OCI-LY7 (cell line): ENCODE results near the gene MAP4K1. TPM values are rescaled to one million over a fixed set of nuclear protein-coding genes. Genes with fewer than 3 reads are reported as not detected.

ENCODE experiments used
- BruUV-seq: library from RNA; stranded (reverse); fragments of 400-500 nt; replicated peaks from 2 replicates; lab custom pipeline; 2021; lab: Mats Ljungman, UMichigan
- CTCF ChIA-PET: fragments of 300-600 bp; sonication (Branson Sonifier 250); formaldehyde crosslinking; loops from one replicate; lab custom pipeline; 2022; ENCODE audit warnings: antibody characterized with exemption; ENCODE audit not compliant: unreplicated experiment; lab: Charles Lee
- POLR2A ChIA-PET: fragments of 300-600 bp; sonication (Branson Sonifier 250); formaldehyde crosslinking; loops from one replicate; lab custom pipeline; 2022; ENCODE audit warnings: antibody characterized with exemption; lab: Charles Lee
- DNase-seq: peaks from one replicate; pipeline ENCODE4 v3.0.0-alpha.2; 2015; ENCODE audit warnings: low spot score
- H2AFZ ChIP-seq: fragments of 200-600 bp; sonication (generic), shearing (Covaris generic); 2 replicates; pipeline ENCODE4 v1.6.1; 2014; ENCODE audit warnings: mild to moderate bottlenecking, antibody characterized with exemption, low read length, moderate library complexity
- H3K27ac ChIP-seq: fragments of 200-600 bp; sonication (generic); 2 replicates; pipeline ENCODE4 v1.5.1; 2014; ENCODE audit warnings: mixed run types, low read depth, mild to moderate bottlenecking, moderate library complexity, low read length, inconsistent platforms; ENCODE audit not compliant: poor library complexity, severe bottlenecking
- H3K36me3 ChIP-seq: fragments of 200-600 bp; sonication (generic); 2 replicates; pipeline ENCODE4 v1.6.1; 2014; ENCODE audit warnings: mild to moderate bottlenecking, antibody characterized with exemption, low read length, moderate library complexity, mixed read lengths; ENCODE audit not compliant: insufficient read depth
- H3K4me1 ChIP-seq: fragments of 200-600 bp; sonication (generic); 2 replicates; pipeline ENCODE4 v1.5.1; 2014; ENCODE audit warnings: mild to moderate bottlenecking, low read length; ENCODE audit not compliant: insufficient read depth, poor library complexity, severe bottlenecking
- H3K4me2 ChIP-seq: fragments of 200-600 bp; sonication (generic); 2 replicates; pipeline ENCODE4 v1.6.1; 2014; ENCODE audit warnings: mild to moderate bottlenecking, low read length
- H3K4me3 ChIP-seq: fragments of 200-600 bp; sonication (generic); 2 replicates; pipeline ENCODE4 v1.5.1; 2014; ENCODE audit warnings: mild to moderate bottlenecking, low read depth, low read length; ENCODE audit not compliant: poor library complexity, severe bottlenecking
- H3K79me2 ChIP-seq: fragments of 200-600 bp; sonication (generic); 2 replicates; pipeline ENCODE4 v1.6.1; 2016; ENCODE audit warnings: low read depth, mild to moderate bottlenecking, low read length, moderate library complexity, mixed read lengths; ENCODE audit not compliant: insufficient read depth
- H3K9me2 ChIP-seq: fragments of 200-600 bp; sonication (generic); 2 replicates; pipeline ENCODE4 v1.6.1; 2016; ENCODE audit warnings: mild to moderate bottlenecking, low read length, mixed read lengths; ENCODE audit not compliant: insufficient read depth
- H3K9me3 ChIP-seq: fragments of 200-600 bp; sonication (generic); 2 replicates; pipeline ENCODE4 v1.6.1; 2014; ENCODE audit warnings: mild to moderate bottlenecking, mixed run types, low read length, mixed read lengths
- H4K20me1 ChIP-seq: fragments of 200-600 bp; sonication (generic); 2 replicates; pipeline ENCODE4 v1.6.1; 2014; ENCODE audit warnings: mild to moderate bottlenecking, antibody characterized with exemption, low read length, moderate library complexity, mixed read lengths; ENCODE audit not compliant: insufficient read depth
- EZH2phosphoT487 ChIP-seq: fragments of 200-600 bp; sonication (generic); IDR thresholded peaks from 2 replicates; pipeline ENCODE4 v1.6.1; 2018; ENCODE audit warnings: low read depth, borderline replicate concordance, mild to moderate bottlenecking, mixed run types, antibody characterized with exemption, low read length, moderate library complexity, mixed read lengths
- intact Hi-C: fragments of 100-400 bp; cut with micrococcal nuclease; formaldehyde crosslinking; loops from one replicate; pipeline ENCODE4 v1.10.0; 2022; ENCODE audit not compliant: unreplicated experiment
- total RNA-seq, 2 experiments: library from RNA; depleted of rRNA in 1 of 2; stranded (reverse); fragments of >200 nt in 1 of 2; shearing (Covaris generic) in 1 of 2; gene quantifications; 2 replicates each; pipeline ENCODE4 v1.2.3, GENCODE V29; 2014 to 2022
- TF ChIP-seq, protein P1 (sequence below): fragments of 200-600 bp; sonication (generic); conservative IDR thresholded peaks from 2 replicates; pipeline ENCODE4 v1.5.1; 2014; ENCODE audit warnings: mild to moderate bottlenecking, antibody characterized with exemption, low read length, moderate library complexity, mixed read lengths

MAP4K1 gene
- total RNA-seq, 2 experiments from 2014 or later, result 102 to 331 TPM

DNA sequence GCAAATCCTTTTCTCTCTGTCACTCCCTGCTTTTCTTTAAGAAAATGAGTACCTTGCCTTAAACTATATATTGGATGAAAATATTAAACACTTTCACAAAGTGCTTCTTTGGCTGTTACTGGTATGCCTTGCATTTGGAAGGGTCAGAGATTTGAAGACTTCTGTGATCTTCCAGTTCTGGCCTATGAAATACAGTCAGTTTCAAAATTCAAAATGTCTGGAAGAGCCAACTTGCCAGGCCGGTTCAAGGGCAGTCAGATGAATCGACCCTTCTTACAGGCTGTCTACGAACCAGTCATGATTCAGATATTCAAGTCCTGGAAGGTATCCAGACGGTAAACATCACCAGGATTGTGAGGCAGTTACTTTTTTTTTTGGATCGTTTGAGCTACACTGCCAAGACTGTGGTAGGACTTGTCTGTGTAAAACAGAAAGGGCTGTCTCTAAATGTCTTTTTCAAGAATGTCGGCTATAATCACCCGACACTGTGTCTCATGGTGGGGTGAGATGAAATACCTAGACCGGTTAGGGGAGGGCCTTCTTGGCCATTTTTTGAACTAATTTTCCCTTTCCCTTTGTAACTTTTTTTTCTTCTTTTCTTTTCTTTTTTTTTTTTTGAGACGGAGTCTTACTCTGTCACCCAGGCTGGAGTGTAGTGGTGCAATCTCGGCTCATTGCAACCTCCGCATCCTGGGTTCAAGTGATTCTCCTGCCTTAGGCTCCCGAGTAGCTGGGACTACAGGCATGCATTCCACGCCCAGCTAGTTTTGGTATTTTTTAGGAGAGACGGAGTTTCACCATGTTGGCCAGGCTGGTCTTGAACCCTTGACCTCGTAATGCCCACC is 40.9 kb upstream of the MAP4K1 start:
- H3K4me3 ChIP-seq, result no peak overlapping the region
- H2AFZ ChIP-seq, result no peak overlapping the region
- intact Hi-C loops, result no loop called here
- H3K27ac ChIP-seq, result no peak overlapping the region
- H4K20me1 ChIP-seq, result peaks cover 22% of the 10 kb centered on the region; the same call in 1 of the 2 replicates
- ChIA-PET POLR2A (interaction anchor here (0.6 to 0.8 kb wide), 2 partner anchors 40 to 174 kb away, joined by 3 to 4 read pairs; partner anchors contain the start of gene EIF3K), CTCF (no interaction called here)
- peaks cover 31% of the 10 kb centered on the region for H3K36me3 ChIP-seq
- peaks cover 10% of the 10 kb centered on the region for H3K4me1 ChIP-seq
- no peaks in the 10 kb centered on the region for H3K9me3 ChIP-seq
- H3K79me2 ChIP-seq, result peaks cover 56% of the 10 kb centered on the region
- H3K4me2 ChIP-seq, result no peak overlapping the region
- TF ChIP-seq, protein P1, sequence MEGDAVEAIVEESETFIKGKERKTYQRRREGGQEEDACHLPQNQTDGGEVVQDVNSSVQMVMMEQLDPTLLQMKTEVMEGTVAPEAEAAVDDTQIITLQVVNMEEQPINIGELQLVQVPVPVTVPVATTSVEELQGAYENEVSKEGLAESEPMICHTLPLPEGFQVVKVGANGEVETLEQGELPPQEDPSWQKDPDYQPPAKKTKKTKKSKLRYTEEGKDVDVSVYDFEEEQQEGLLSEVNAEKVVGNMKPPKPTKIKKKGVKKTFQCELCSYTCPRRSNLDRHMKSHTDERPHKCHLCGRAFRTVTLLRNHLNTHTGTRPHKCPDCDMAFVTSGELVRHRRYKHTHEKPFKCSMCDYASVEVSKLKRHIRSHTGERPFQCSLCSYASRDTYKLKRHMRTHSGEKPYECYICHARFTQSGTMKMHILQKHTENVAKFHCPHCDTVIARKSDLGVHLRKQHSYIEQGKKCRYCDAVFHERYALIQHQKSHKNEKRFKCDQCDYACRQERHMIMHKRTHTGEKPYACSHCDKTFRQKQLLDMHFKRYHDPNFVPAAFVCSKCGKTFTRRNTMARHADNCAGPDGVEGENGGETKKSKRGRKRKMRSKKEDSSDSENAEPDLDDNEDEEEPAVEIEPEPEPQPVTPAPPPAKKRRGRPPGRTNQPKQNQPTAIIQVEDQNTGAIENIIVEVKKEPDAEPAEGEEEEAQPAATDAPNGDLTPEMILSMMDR, result no peak
- no peak for TF ChIP-seq EZH2phosphoT487
- no TSS peak for BruUV-seq
- H3K9me2 ChIP-seq, result no peaks in the 10 kb centered on the region
- DNase-seq, result no peak

DNA sequence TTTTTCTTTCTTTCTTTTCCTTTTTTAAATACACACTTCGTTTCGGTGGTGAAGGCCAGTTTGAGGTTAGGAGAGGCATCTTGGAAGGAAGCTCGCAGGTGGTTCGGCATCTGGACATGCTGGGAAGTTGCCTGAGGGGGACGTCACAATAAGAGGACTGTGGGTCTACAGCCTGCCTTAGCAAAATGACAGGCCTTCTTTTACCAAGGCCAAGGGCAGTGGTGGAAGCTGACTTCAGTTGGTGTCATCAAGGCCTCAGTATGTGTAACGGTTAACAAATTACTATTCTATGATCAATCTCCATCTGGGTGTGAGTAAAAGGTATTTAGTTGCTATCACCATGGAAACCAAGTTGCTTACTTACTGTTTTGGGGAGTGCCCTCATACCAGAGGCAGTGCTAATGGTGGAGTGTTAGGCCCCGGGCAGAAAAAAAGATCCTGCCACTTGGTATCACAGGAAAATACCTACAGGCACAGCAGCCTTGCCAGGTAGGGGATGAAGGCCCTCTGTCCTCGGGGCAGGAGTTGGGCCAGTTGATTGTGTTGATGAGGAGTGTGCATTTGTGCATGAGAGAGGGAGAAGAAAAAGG is 40.0 kb upstream of the MAP4K1 start:
- peaks cover 10% of the 10 kb centered on the region for H3K4me1 ChIP-seq
- ChIA-PET CTCF (no interaction called here), POLR2A (interaction anchor here (0.9 to 1.1 kb wide), 3 partner anchors 9 to 14 kb away, joined by 3 to 5 read pairs (median 3); partner anchors contain the start of gene ACTN4)
- no peak overlapping the region for H3K4me3 ChIP-seq
- peaks cover 65% of the 10 kb centered on the region for H3K79me2 ChIP-seq
- H3K9me2 ChIP-seq, result no peaks in the 10 kb centered on the region
- DNase-seq, result no peak
- intact Hi-C loops, result no loop called here
- BruUV-seq, result no TSS peak
- H4K20me1 ChIP-seq, result peaks cover 22% of the 10 kb centered on the region; the same call in 1 of the 2 replicates
- H3K9me3 ChIP-seq, result no peaks in the 10 kb centered on the region
- peaks cover 35% of the 10 kb centered on the region for H3K36me3 ChIP-seq
- H3K27ac ChIP-seq, result no peak overlapping the region
- no peak for TF ChIP-seq EZH2phosphoT487
- TF ChIP-seq, protein P1, result no peak
- H2AFZ ChIP-seq, result no peak overlapping the region
- no peak overlapping the region for H3K4me2 ChIP-seq
